ENCODE results near the gene ZMYM4. TPM values are rescaled to one million over a fixed set of nuclear protein-coding genes. Genes with fewer than 3 reads are reported as not detected.

ZMYM4 gene
- total RNA-seq, 4 donors from 2014 or later, result 27.8 to 37.7 (median 28.8) TPM

DNA sequence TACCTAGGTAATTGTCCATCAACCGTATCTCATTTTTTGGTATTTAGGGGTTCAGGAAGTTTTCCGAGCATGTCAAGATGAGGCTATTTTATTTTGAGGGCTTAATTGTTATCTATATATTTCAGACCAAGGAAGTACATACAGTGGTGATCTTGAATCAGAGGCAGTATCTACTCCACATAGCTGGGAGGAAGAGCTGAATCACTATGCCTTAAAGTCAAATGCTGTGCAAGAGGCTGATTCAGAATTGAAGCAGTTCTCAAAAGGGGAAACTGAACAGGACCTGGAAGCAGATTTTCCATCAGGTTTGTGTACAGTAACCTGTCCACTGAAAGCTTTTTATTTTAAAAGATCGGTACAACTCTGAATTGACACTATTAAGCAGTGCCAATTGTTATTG, 130.2 kb downstream of the ZMYM4 start:
- no peaks in the 10 kb centered on the region for H3K4me1 ChIP-seq
- TF ChIP-seq, protein P1, sequence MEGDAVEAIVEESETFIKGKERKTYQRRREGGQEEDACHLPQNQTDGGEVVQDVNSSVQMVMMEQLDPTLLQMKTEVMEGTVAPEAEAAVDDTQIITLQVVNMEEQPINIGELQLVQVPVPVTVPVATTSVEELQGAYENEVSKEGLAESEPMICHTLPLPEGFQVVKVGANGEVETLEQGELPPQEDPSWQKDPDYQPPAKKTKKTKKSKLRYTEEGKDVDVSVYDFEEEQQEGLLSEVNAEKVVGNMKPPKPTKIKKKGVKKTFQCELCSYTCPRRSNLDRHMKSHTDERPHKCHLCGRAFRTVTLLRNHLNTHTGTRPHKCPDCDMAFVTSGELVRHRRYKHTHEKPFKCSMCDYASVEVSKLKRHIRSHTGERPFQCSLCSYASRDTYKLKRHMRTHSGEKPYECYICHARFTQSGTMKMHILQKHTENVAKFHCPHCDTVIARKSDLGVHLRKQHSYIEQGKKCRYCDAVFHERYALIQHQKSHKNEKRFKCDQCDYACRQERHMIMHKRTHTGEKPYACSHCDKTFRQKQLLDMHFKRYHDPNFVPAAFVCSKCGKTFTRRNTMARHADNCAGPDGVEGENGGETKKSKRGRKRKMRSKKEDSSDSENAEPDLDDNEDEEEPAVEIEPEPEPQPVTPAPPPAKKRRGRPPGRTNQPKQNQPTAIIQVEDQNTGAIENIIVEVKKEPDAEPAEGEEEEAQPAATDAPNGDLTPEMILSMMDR (IDR thresholded peaks at IDR 0.05), result no peak
- TF ChIP-seq POLR2A (IDR thresholded peaks at IDR 0.05), result no peak
- TF ChIP-seq POLR2AphosphoS5 (IDR thresholded peaks at IDR 0.05), result no peak
- no peak for TF ChIP-seq EP300 (IDR thresholded peaks at IDR 0.05)
- H3K36me3 ChIP-seq, result peaks cover 8 to 100% of the 10 kb centered on the region in 2 donors
- no peak overlapping the region for H3K4me3 ChIP-seq
- no peak overlapping the region for H3K27ac ChIP-seq
- no peaks in the 10 kb centered on the region for H3K9me3 ChIP-seq
- no peak for ATAC-seq
- no peaks in the 10 kb centered on the region for H3K27me3 ChIP-seq
- 90% methylated on average over 2 to 3 of the region's 3 CpGs for WGBS, 2 donors (ENCODE audit: low coverage in 1 of 2)

DNA sequence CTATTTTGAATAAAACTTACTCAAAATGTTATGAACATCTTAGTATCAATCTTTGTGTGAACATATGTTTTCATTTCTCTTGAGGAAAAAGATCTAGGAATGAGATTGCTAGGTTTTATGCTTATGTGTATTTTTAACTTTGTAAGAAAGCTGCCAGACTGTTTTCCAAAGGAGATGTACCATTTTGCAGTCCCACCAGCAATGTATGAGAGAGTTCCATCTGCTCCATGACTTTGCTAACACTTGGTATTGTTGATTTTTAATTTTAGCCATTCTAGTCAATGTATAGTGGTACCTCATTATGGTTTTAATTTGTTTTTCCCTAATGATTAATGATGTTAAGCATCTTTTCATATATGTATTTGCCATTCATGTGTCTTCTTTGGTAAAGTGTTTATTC, 132.5 kb downstream of the ZMYM4 start:
- H3K4me1 ChIP-seq, result no peaks in the 10 kb centered on the region
- no peak for ATAC-seq
- TF ChIP-seq POLR2AphosphoS5 (IDR thresholded peaks at IDR 0.05), result no peak
- TF ChIP-seq EP300 (IDR thresholded peaks at IDR 0.05), result no peak
- TF ChIP-seq, protein P1 (IDR thresholded peaks at IDR 0.05), result no peak
- TF ChIP-seq POLR2A (IDR thresholded peaks at IDR 0.05), result no peak
- H3K4me3 ChIP-seq, result no peak overlapping the region
- no peak overlapping the region for H3K27ac ChIP-seq
- H3K36me3 ChIP-seq, result peaks cover 2 to 97% of the 10 kb centered on the region in 2 donors
- H3K27me3 ChIP-seq, result no peaks in the 10 kb centered on the region
- H3K9me3 ChIP-seq, result no peaks in the 10 kb centered on the region

DNA sequence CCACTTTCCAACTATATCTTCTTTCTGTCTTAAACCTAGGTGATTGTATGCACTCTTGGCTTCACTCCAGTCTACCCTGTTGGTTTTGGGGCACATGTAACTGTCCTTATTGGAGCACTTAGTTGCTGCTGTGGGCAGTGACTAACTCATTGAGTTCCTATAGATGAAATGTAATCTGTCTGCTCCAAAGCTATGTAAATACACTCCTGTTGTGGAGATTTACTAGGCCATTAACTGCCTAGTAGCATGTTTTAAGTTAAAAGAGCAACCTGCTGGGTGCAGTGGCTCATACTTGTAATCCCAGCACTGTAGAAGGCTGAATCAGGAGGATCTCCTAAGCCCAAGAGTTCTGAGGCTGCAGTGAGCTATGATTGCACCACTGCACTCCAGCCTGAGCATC, 137.6 kb downstream of the ZMYM4 start:
- no peak for ATAC-seq
- no peaks in the 10 kb centered on the region for H3K27me3 ChIP-seq
- H3K36me3 ChIP-seq, result peaks cover 0 to 97% of the 10 kb centered on the region in 2 donors
- H3K9me3 ChIP-seq, result no peaks in the 10 kb centered on the region
- no peak overlapping the region for H3K4me3 ChIP-seq
- H3K4me1 ChIP-seq, result no peaks in the 10 kb centered on the region
- H3K27ac ChIP-seq, result no peak overlapping the region
- TF ChIP-seq POLR2A (IDR thresholded peaks at IDR 0.05) (no peak), EP300 (IDR thresholded peaks at IDR 0.05) (no peak), POLR2AphosphoS5 (IDR thresholded peaks at IDR 0.05) (no peak)
- TF ChIP-seq, protein P1 (IDR thresholded peaks at IDR 0.05), result no peak

DNA sequence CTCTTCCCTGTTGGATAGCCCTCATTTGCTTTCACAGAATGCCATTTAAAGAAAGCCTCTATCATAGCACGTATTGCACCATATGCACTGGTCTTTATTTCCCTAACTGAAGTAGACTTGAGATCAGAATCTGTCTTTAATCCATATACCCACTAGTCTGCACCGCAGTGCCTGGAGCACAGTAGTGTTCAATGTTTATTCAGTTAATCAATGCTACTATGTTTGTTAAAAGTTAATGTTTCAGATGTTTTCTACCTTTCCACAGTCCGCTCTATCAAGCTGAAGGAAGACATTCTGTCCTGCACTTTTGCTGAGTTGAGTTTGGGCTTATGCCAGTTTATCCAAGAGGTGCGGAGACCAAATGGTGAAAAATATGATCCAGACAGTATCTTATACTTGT, 139.2 kb downstream of the ZMYM4 start:
- WGBS, 2 donors (ENCODE audit: low coverage in 1 of 2), result 89 to 94% methylated on average over 3 to 4 of the region's 4 CpGs
- no peak for ATAC-seq
- H3K36me3 ChIP-seq, result peaks cover 0 to 84% of the 10 kb centered on the region in 2 donors

DNA sequence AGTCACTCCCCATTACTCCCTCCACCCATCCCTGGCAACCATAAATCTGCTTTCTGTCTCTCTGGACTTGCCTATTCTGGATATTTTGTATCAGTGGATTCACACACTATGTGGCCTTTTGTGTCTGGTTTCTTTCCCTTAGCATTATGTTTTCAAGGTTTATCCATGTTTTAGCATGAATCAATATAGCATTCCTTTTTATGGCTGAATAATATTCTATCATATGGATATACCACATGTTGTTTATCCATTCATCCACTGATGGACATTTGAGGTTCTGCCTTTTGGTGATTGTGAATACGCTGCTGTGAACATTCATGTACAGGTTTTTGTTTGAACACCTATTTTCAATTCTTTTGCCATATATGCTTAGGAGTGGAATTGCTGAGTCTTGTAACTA, 140.4 kb downstream of the ZMYM4 start:
- 94 to 100% methylated on average over 1 of the region's 1 CpG for WGBS, 2 donors (ENCODE audit: low coverage in 1 of 2)
- Histone ChIP-seq H3K9me3 (no peaks in the 10 kb centered on the region), H3K36me3 (peaks cover 0 to 72% of the 10 kb centered on the region in 2 donors), H3K27me3 (no peaks in the 10 kb centered on the region), H3K4me1 (no peaks in the 10 kb centered on the region), H3K27ac (no peak overlapping the region), H3K4me3 (no peak overlapping the region)
- no peak for ATAC-seq
- TF ChIP-seq, protein P1 (IDR thresholded peaks at IDR 0.05), result no peak
- TF ChIP-seq EP300 (IDR thresholded peaks at IDR 0.05) (no peak), POLR2A (IDR thresholded peaks at IDR 0.05) (no peak), POLR2AphosphoS5 (IDR thresholded peaks at IDR 0.05) (no peak)

More for the DNA sequence above, 139.2 kb downstream of the ZMYM4 start:
- no peaks in the 10 kb centered on the region for H3K9me3 ChIP-seq
- no peaks in the 10 kb centered on the region for H3K27me3 ChIP-seq
- H3K4me1 ChIP-seq, result no peaks in the 10 kb centered on the region
- no peak overlapping the region for H3K27ac ChIP-seq
- no peak overlapping the region for H3K4me3 ChIP-seq
- TF ChIP-seq EP300 (IDR thresholded peaks at IDR 0.05) (no peak), POLR2A (IDR thresholded peaks at IDR 0.05) (no peak), POLR2AphosphoS5 (IDR thresholded peaks at IDR 0.05) (no peak)
- TF ChIP-seq, protein P1 (IDR thresholded peaks at IDR 0.05), result no peak
